Immature natural killer cell (primary cell): ENCODE results near the gene KCND2. TPM values are rescaled to one million over a fixed set of nuclear protein-coding genes. Genes with fewer than 3 reads are reported as not detected.

Experiments
- DNase-seq, 3 donors: peaks; one replicate each; pipeline ENCODE4 v3.0.0; 2022; ENCODE audit warnings: mixed read lengths in 1 of 3
- H3K27ac Mint-ChIP-seq, 6 donors: one replicate each; pipeline ENCODE4 v1.8.0; 2020; ENCODE audit warnings: mixed read lengths in 6 of 6, mild to moderate bottlenecking in 5 of 6, inconsistent platforms in 4 of 6, moderate library complexity in 3 of 6
- H3K27me3 Mint-ChIP-seq, 3 donors: one replicate each; pipeline ENCODE4 v1.8.0; 2020 to 2021; ENCODE audit warnings: low read depth in 3 of 3, mild to moderate bottlenecking in 3 of 3, mixed read lengths in 3 of 3, moderate library complexity in 3 of 3, inconsistent platforms in 1 of 3
- H3K36me3 Mint-ChIP-seq, 3 donors: one replicate each; pipeline ENCODE4 v1.8.0; 2020; ENCODE audit warnings: mixed read lengths in 3 of 3, inconsistent platforms in 2 of 3, mild to moderate bottlenecking in 2 of 3
- H3K4me1 Mint-ChIP-seq, 2 donors: one replicate each; pipeline ENCODE4 v1.8.0; 2020; ENCODE audit warnings: inconsistent platforms in 2 of 2, mild to moderate bottlenecking in 2 of 2, mixed read lengths in 2 of 2, moderate library complexity in 1 of 2
- H3K4me3 Mint-ChIP-seq, 5 donors: one replicate each; pipeline ENCODE4 v1.8.0; 2020; ENCODE audit warnings: mild to moderate bottlenecking in 5 of 5, mixed read lengths in 5 of 5, inconsistent platforms in 3 of 5, moderate library complexity in 3 of 5
- H3K9me3 Mint-ChIP-seq, 6 donors: one replicate each; pipeline ENCODE4 v1.8.0; 2020; ENCODE audit warnings: mild to moderate bottlenecking in 6 of 6, mixed read lengths in 6 of 6, inconsistent platforms in 4 of 6, moderate library complexity in 3 of 6
- polyA plus RNA-seq, 3 donors: library from polyadenylated mRNA; unstranded; fragments of 300-500 nt; fragmentation: Illumina TruSeq; gene quantifications; one replicate each; pipeline ENCODE4 v1.2.3, GENCODE V29; 2021

Gene KCND2
- polyA plus RNA-seq, 3 donors from 2014 or later = not detected

GRCh38 chr7:120504386-120504785 lies 231.4 kb downstream of the KCND2 start:
- Mint-ChIP-seq H3K4me3 (no peak overlapping the region), H3K27ac (no peak overlapping the region), H3K36me3 (no peaks in the 10 kb centered on the region), H3K9me3 (peaks cover 0 to 25% (median 9%) of the 10 kb centered on the region in 6 donors), H3K27me3 (no peaks in the 10 kb centered on the region), H3K4me1 (no peaks in the 10 kb centered on the region)
- DNase-seq = no peak

- no peak overlapping the region for H3K27ac Mint-ChIP-seq
- no peaks in the 10 kb centered on the region for H3K4me1 Mint-ChIP-seq
- no peak overlapping the region for H3K4me3 Mint-ChIP-seq
- peaks cover under 1 to 18% (median 10%) of the 10 kb centered on the region in 6 donors for H3K9me3 Mint-ChIP-seq
- DNase-seq = no peak
- no peaks in the 10 kb centered on the region for H3K36me3 Mint-ChIP-seq
- no peaks in the 10 kb centered on the region for H3K27me3 Mint-ChIP-seq
Measured at GRCh38 chr7:120505770-120506169, 232.8 kb downstream of the KCND2 start.

- peaks cover 0 to 3% (median 0%) of the 10 kb centered on the region in 3 donors for H3K27me3 Mint-ChIP-seq
- no peak overlapping the region for H3K27ac Mint-ChIP-seq
- peaks cover 0 to 23% (median 8%) of the 10 kb centered on the region in 6 donors for H3K9me3 Mint-ChIP-seq
- no peaks in the 10 kb centered on the region for H3K4me1 Mint-ChIP-seq
- H3K4me3 Mint-ChIP-seq = no peak overlapping the region
- DNase-seq = no peak
- H3K36me3 Mint-ChIP-seq = no peaks in the 10 kb centered on the region
Measured at GRCh38 chr7:120512701-120513100, 239.7 kb downstream of the KCND2 start.

- Mint-ChIP-seq H3K27ac (no peak overlapping the region), H3K9me3 (peaks cover 2 to 28% (median 4%) of the 10 kb centered on the region in 6 donors), H3K4me1 (no peaks in the 10 kb centered on the region), H3K27me3 (peaks cover 0 to 4% (median 3%) of the 10 kb centered on the region in 3 donors), H3K36me3 (no peaks in the 10 kb centered on the region), H3K4me3 (no peak overlapping the region)
- no peak for DNase-seq
Measured at GRCh38 chr7:120519224-120519623, 246.2 kb downstream of the KCND2 start.

GRCh38 chr7:120521761-120522737 lies 249.1 kb downstream of the KCND2 start:
- H3K36me3 Mint-ChIP-seq = no peaks in the 10 kb centered on the region
- no peak for DNase-seq
- no peak overlapping the region for H3K4me3 Mint-ChIP-seq
- no peak overlapping the region for H3K27ac Mint-ChIP-seq
- peaks cover 0 to 23% (median 4%) of the 10 kb centered on the region in 6 donors for H3K9me3 Mint-ChIP-seq
- peaks cover 0 to 4% (median 0%) of the 10 kb centered on the region in 3 donors for H3K27me3 Mint-ChIP-seq
- no peaks in the 10 kb centered on the region for H3K4me1 Mint-ChIP-seq

- no peaks in the 10 kb centered on the region for H3K4me1 Mint-ChIP-seq
- no peak overlapping the region for H3K4me3 Mint-ChIP-seq
- H3K27ac Mint-ChIP-seq = no peak overlapping the region
- H3K36me3 Mint-ChIP-seq = no peaks in the 10 kb centered on the region
- no peak for DNase-seq
- peaks cover 0 to 11% (median under 1%) of the 10 kb centered on the region in 6 donors for H3K9me3 Mint-ChIP-seq
- H3K27me3 Mint-ChIP-seq = peaks cover 0 to 2% (median 0%) of the 10 kb centered on the region in 3 donors
Measured at GRCh38 chr7:120523985-120524384, 251.0 kb downstream of the KCND2 start.

GRCh38 chr7:120526902-120527509 lies 254.0 kb downstream of the KCND2 start:
- Mint-ChIP-seq H3K4me3 (no peak overlapping the region), H3K4me1 (no peaks in the 10 kb centered on the region), H3K27ac (no peak overlapping the region), H3K27me3 (peaks cover 0 to 2% (median 0%) of the 10 kb centered on the region in 3 donors), H3K9me3 (peaks cover 0 to 19% (median 2%) of the 10 kb centered on the region in 6 donors), H3K36me3 (no peaks in the 10 kb centered on the region)
- no peak for DNase-seq

- Mint-ChIP-seq H3K36me3 (no peaks in the 10 kb centered on the region), H3K4me3 (no peak overlapping the region), H3K27me3 (peaks cover 0 to 1% (median 0%) of the 10 kb centered on the region in 3 donors), H3K4me1 (no peaks in the 10 kb centered on the region), H3K9me3 (peaks cover 0 to 16% (median 3%) of the 10 kb centered on the region in 6 donors), H3K27ac (no peak overlapping the region)
- no peak for DNase-seq
Measured at GRCh38 chr7:120529736-120530135, 256.8 kb downstream of the KCND2 start.

- no peaks in the 10 kb centered on the region for H3K36me3 Mint-ChIP-seq
- no peak for DNase-seq
- no peak overlapping the region for H3K4me3 Mint-ChIP-seq
- H3K27me3 Mint-ChIP-seq = peaks cover 0 to 1% (median 0%) of the 10 kb centered on the region in 3 donors
- H3K4me1 Mint-ChIP-seq = no peaks in the 10 kb centered on the region
- H3K9me3 Mint-ChIP-seq = peaks cover 0 to 20% (median 11%) of the 10 kb centered on the region in 6 donors
- no peak overlapping the region for H3K27ac Mint-ChIP-seq
Measured at GRCh38 chr7:120538335-120538734, 265.4 kb downstream of the KCND2 start.

- DNase-seq = no peak
- peaks cover 0 to 20% (median 15%) of the 10 kb centered on the region in 6 donors for H3K9me3 Mint-ChIP-seq
- no peaks in the 10 kb centered on the region for H3K4me1 Mint-ChIP-seq
- H3K27ac Mint-ChIP-seq = no peak overlapping the region
- no peaks in the 10 kb centered on the region for H3K36me3 Mint-ChIP-seq
- H3K27me3 Mint-ChIP-seq = peaks cover 0 to 1% (median 0%) of the 10 kb centered on the region in 3 donors
- H3K4me3 Mint-ChIP-seq = no peak overlapping the region
Measured at GRCh38 chr7:120539321-120539720, 266.3 kb downstream of the KCND2 start.

- Mint-ChIP-seq H3K4me1 (no peaks in the 10 kb centered on the region), H3K36me3 (no peaks in the 10 kb centered on the region), H3K9me3 (peaks cover 1 to 32% (median 10%) of the 10 kb centered on the region in 6 donors), H3K4me3 (no peak overlapping the region), H3K27me3 (no peaks in the 10 kb centered on the region), H3K27ac (no peak overlapping the region)
- no peak for DNase-seq
Measured at GRCh38 chr7:120547605-120548004, 274.6 kb downstream of the KCND2 start.

GRCh38 chr7:120550494-120551048 lies 277.6 kb downstream of the KCND2 start:
- no peaks in the 10 kb centered on the region for H3K36me3 Mint-ChIP-seq
- DNase-seq = no peak
- no peaks in the 10 kb centered on the region for H3K4me1 Mint-ChIP-seq
- peaks cover 0 to 19% (median 6%) of the 10 kb centered on the region in 6 donors for H3K9me3 Mint-ChIP-seq
- no peak overlapping the region for H3K4me3 Mint-ChIP-seq
- no peak overlapping the region for H3K27ac Mint-ChIP-seq
- H3K27me3 Mint-ChIP-seq = peaks cover 0 to 1% (median 0%) of the 10 kb centered on the region in 3 donors

GRCh38 chr7:120553491-120553890 lies 280.5 kb downstream of the KCND2 start:
- Mint-ChIP-seq H3K27me3 (peaks cover 0 to 1% (median 0%) of the 10 kb centered on the region in 3 donors), H3K9me3 (peaks cover 0 to 8% (median 3%) of the 10 kb centered on the region in 6 donors), H3K27ac (no peak overlapping the region), H3K4me3 (no peak overlapping the region), H3K4me1 (no peaks in the 10 kb centered on the region), H3K36me3 (no peaks in the 10 kb centered on the region)
- DNase-seq = no peak
